Hindlimb muscle (tissue), 1 donor: ENCODE results near the gene CSNK2A2. TPM values are rescaled to one million over a fixed set of nuclear protein-coding genes. Genes with fewer than 3 reads are reported as not detected.

Experiments
- DNase-seq: peaks from one replicate; pipeline ENCODE4 v3.0.0-alpha.2; 2013
- polyA plus RNA-seq: library from polyadenylated mRNA; unstranded; fragments of 120-200 nt; gene quantifications from one replicate; pipeline ENCODE4 v1.2.1, GENCODE V29; 2013; ENCODE audit not compliant: insufficient read length

Gene CSNK2A2
- polyA plus RNA-seq, 1 donor = 85.3 TPM

GRCh38 chr16:58109330-58109729, 88.6 kb downstream of the CSNK2A2 start:
- DNase-seq = no peak

Other genes starting within 250 kb of the CSNK2A2 start
- not detected for gene CNGB1, start 227.0 kb downstream of the CSNK2A2 start, polyA plus RNA-seq
- gene ZNF319, start 197.4 kb downstream of the CSNK2A2 start, polyA plus RNA-seq = 8.0 TPM
- 15.7 TPM for gene USB1, start 196.7 kb downstream of the CSNK2A2 start, polyA plus RNA-seq
- 29.5 TPM for gene MMP15, start 172.4 kb downstream of the CSNK2A2 start, polyA plus RNA-seq
- 47.5 TPM for gene CFAP20, start 68.7 kb downstream of the CSNK2A2 start, polyA plus RNA-seq
- not detected for gene PRSS54, start 96.9 kb upstream of the CSNK2A2 start, polyA plus RNA-seq
- gene GINS3, start 194.4 kb upstream of the CSNK2A2 start, polyA plus RNA-seq = 7.1 TPM